ENCODE results near the gene PLCH1.

GRCh38 chr3:155352900-155353490 lies 391.9 kb downstream of the PLCH1 start:
- TF ChIP-seq POLR2AphosphoS5 (IDR thresholded peaks at IDR 0.05; ENCODE audit: borderline replicate concordance, low read depth, low read length) (no peak), EZH2 (IDR thresholded peaks at IDR 0.05) (no peak)
